ENCODE data around the gene TNFAIP8.
"Not testable (repeated sequence)": the region's sequence is repeated elsewhere in the genome, so short reads cannot be mapped to it uniquely, and the experiment has no call there.

DNA sequence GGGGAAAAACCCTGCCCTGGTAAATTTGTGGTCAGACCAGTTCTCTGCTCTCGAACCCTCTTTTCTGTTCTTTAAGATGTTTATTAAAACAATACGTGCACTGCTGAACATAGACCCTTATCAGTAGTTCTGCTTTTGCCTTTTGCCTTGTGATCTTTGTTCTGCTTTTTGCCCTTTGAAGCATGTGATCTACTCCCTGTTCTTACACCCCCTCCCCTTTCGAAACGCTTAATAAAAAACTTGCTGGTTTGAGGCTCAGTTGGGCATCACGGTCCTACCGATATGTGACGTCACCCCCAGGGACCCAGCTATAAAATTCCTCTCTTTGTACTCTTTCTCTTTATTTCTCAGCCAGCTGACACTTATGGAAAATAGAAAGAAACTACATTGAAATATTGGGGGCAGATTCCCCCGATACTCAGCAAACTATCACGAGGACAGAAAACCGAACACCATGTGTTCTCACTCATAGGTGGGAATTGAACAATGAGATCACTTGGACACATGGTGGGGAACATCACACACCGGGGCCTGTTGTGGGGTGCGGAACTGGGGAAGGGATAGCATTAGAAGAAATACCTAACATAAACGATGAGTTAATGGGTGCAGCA is 58.4 kb downstream of the TNFAIP8 start:
- not testable (repeated sequence) for TF ChIP-seq NR2F1 (conservative IDR thresholded peaks at IDR 0.05); GATAD2B (conservative IDR thresholded peaks at IDR 0.05; ENCODE audit: low read depth)
- TF ChIP-seq, protein P1, sequence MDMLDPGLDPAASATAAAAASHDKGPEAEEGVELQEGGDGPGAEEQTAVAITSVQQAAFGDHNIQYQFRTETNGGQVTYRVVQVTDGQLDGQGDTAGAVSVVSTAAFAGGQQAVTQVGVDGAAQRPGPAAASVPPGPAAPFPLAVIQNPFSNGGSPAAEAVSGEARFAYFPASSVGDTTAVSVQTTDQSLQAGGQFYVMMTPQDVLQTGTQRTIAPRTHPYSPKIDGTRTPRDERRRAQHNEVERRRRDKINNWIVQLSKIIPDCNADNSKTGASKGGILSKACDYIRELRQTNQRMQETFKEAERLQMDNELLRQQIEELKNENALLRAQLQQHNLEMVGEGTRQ (IDR thresholded peaks at IDR 0.05; ENCODE audit: borderline replicate concordance, low read depth, low read length) = not testable (repeated sequence)
- TF ChIP-seq, protein P2, sequence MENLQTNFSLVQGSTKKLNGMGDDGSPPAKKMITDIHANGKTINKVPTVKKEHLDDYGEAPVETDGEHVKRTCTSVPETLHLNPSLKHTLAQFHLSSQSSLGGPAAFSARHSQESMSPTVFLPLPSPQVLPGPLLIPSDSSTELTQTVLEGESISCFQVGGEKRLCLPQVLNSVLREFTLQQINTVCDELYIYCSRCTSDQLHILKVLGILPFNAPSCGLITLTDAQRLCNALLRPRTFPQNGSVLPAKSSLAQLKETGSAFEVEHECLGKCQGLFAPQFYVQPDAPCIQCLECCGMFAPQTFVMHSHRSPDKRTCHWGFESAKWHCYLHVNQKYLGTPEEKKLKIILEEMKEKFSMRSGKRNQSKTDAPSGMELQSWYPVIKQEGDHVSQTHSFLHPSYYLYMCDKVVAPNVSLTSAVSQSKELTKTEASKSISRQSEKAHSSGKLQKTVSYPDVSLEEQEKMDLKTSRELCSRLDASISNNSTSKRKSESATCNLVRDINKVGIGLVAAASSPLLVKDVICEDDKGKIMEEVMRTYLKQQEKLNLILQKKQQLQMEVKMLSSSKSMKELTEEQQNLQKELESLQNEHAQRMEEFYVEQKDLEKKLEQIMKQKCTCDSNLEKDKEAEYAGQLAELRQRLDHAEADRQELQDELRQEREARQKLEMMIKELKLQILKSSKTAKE (IDR thresholded peaks at IDR 0.05; ENCODE audit: low read depth, poor library complexity, severe bottlenecking) = not testable (repeated sequence)
- TF ChIP-seq, protein P3, sequence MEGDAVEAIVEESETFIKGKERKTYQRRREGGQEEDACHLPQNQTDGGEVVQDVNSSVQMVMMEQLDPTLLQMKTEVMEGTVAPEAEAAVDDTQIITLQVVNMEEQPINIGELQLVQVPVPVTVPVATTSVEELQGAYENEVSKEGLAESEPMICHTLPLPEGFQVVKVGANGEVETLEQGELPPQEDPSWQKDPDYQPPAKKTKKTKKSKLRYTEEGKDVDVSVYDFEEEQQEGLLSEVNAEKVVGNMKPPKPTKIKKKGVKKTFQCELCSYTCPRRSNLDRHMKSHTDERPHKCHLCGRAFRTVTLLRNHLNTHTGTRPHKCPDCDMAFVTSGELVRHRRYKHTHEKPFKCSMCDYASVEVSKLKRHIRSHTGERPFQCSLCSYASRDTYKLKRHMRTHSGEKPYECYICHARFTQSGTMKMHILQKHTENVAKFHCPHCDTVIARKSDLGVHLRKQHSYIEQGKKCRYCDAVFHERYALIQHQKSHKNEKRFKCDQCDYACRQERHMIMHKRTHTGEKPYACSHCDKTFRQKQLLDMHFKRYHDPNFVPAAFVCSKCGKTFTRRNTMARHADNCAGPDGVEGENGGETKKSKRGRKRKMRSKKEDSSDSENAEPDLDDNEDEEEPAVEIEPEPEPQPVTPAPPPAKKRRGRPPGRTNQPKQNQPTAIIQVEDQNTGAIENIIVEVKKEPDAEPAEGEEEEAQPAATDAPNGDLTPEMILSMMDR (IDR thresholded peaks at IDR 0.05 in 2 of 3, conservative IDR thresholded peaks at IDR 0.05 in 1 of 3; ENCODE audit: control insufficient read depth in 2 of 3, extremely low read depth in 1 of 3, insufficient read depth in 1 of 3, low read depth in 3 of 3, low read length in 3 of 3) = not testable (repeated sequence)
- TF ChIP-seq, protein P4, sequence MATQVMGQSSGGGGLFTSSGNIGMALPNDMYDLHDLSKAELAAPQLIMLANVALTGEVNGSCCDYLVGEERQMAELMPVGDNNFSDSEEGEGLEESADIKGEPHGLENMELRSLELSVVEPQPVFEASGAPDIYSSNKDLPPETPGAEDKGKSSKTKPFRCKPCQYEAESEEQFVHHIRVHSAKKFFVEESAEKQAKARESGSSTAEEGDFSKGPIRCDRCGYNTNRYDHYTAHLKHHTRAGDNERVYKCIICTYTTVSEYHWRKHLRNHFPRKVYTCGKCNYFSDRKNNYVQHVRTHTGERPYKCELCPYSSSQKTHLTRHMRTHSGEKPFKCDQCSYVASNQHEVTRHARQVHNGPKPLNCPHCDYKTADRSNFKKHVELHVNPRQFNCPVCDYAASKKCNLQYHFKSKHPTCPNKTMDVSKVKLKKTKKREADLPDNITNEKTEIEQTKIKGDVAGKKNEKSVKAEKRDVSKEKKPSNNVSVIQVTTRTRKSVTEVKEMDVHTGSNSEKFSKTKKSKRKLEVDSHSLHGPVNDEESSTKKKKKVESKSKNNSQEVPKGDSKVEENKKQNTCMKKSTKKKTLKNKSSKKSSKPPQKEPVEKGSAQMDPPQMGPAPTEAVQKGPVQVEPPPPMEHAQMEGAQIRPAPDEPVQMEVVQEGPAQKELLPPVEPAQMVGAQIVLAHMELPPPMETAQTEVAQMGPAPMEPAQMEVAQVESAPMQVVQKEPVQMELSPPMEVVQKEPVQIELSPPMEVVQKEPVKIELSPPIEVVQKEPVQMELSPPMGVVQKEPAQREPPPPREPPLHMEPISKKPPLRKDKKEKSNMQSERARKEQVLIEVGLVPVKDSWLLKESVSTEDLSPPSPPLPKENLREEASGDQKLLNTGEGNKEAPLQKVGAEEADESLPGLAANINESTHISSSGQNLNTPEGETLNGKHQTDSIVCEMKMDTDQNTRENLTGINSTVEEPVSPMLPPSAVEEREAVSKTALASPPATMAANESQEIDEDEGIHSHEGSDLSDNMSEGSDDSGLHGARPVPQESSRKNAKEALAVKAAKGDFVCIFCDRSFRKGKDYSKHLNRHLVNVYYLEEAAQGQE (IDR thresholded peaks at IDR 0.05; ENCODE audit: low read depth, low read length) = not testable (repeated sequence)

All from GM12878 (cell line).